Measurements from ENCODE around the gene AFP. TPM values are rescaled to one million over a fixed set of nuclear protein-coding genes. Genes with fewer than 3 reads are reported as not detected.

The AFP gene
- total RNA-seq, 2 experiments from 2014 or later, result not detected

- Histone ChIP-seq H4K20me1 (ENCODE audit: insufficient read depth, low read length) (no peaks in the 10 kb centered on the region), H3K4me1 (ENCODE audit: insufficient read depth, low read length, poor library complexity, severe bottlenecking) (no peaks in the 10 kb centered on the region), H3K4me2 (ENCODE audit: low read length) (no peak overlapping the region), H3K9me3 (ENCODE audit: low read length) (no peaks in the 10 kb centered on the region), H2AFZ (ENCODE audit: low read length) (no peak overlapping the region), H3K4me3 (ENCODE audit: low read depth, low read length, poor library complexity, severe bottlenecking) (no peak overlapping the region), H3K27ac (ENCODE audit: low read depth, low read length, poor library complexity, severe bottlenecking) (no peak overlapping the region), H3K9me2 (ENCODE audit: insufficient read depth, low read length) (no peaks in the 10 kb centered on the region), H3K79me2 (ENCODE audit: insufficient read depth, low read depth, low read length) (no peaks in the 10 kb centered on the region), H3K36me3 (ENCODE audit: insufficient read depth, low read length) (no peaks in the 10 kb centered on the region)
- DNase-seq (ENCODE audit: low spot score), result no peak
- CTCF ChIA-PET (ENCODE audit: unreplicated experiment), result no interaction called here
- intact Hi-C loops (cut with micrococcal nuclease; ENCODE audit: unreplicated experiment), result no loop called here
- TF ChIP-seq EZH2phosphoT487 (IDR thresholded peaks at IDR 0.05; ENCODE audit: borderline replicate concordance, low read depth, low read length) (no peak), CTCF (conservative IDR thresholded peaks at IDR 0.05; ENCODE audit: low read length) (no peak)
- POLR2A ChIA-PET, result interaction anchor here (0.7 kb wide), 1 partner anchor 656 kb away, joined by 3 read pairs; no protein-coding TSS in a partner anchor
- no TSS peak for BruUV-seq (replicated peaks)
These were observed 51.2 kb downstream of the AFP start for GRCh38 chr4:73487233-73487632.

GRCh38 chr4:73499996-73500765 is 64.2 kb downstream of the AFP start:
- CTCF ChIA-PET (ENCODE audit: unreplicated experiment), result interaction anchor here (1.3 kb wide), 1 partner anchor 54 kb away, joined by 3 read pairs; no protein-coding TSS in a partner anchor
- Histone ChIP-seq H3K4me3 (ENCODE audit: low read depth, low read length, poor library complexity, severe bottlenecking) (no peak overlapping the region), H3K9me3 (ENCODE audit: low read length) (no peaks in the 10 kb centered on the region), H3K36me3 (ENCODE audit: insufficient read depth, low read length) (no peaks in the 10 kb centered on the region), H3K9me2 (ENCODE audit: insufficient read depth, low read length) (no peaks in the 10 kb centered on the region), H2AFZ (ENCODE audit: low read length) (peak overlapping the region; percentile 45; the same call in 1 of the 2 replicates), H3K4me1 (ENCODE audit: insufficient read depth, low read length, poor library complexity, severe bottlenecking) (peaks cover 7% of the 10 kb centered on the region), H3K27ac (ENCODE audit: low read depth, low read length, poor library complexity, severe bottlenecking) (no peak overlapping the region), H3K79me2 (ENCODE audit: insufficient read depth, low read depth, low read length) (no peaks in the 10 kb centered on the region), H4K20me1 (ENCODE audit: insufficient read depth, low read length) (no peaks in the 10 kb centered on the region), H3K4me2 (ENCODE audit: low read length) (no peak overlapping the region)
- POLR2A ChIA-PET, result interaction anchor here (0.7 to 1.6 kb wide), 2 partner anchors 12 to 28 kb away, joined by 3 read pairs; no protein-coding TSS in a partner anchor
- no peak for DNase-seq (ENCODE audit: low spot score)
- TF ChIP-seq EZH2phosphoT487 (IDR thresholded peaks at IDR 0.05; ENCODE audit: borderline replicate concordance, low read depth, low read length), result no peak
- TF ChIP-seq CTCF (conservative IDR thresholded peaks at IDR 0.05; ENCODE audit: low read length), result no peak
- intact Hi-C loops (cut with micrococcal nuclease; ENCODE audit: unreplicated experiment), result no loop called here
- no TSS peak for BruUV-seq (replicated peaks)

- ChIA-PET POLR2A (no interaction called here), CTCF (ENCODE audit: unreplicated experiment) (no interaction called here)
- Histone ChIP-seq H2AFZ (ENCODE audit: low read length) (no peak overlapping the region), H4K20me1 (ENCODE audit: insufficient read depth, low read length) (no peaks in the 10 kb centered on the region), H3K79me2 (ENCODE audit: insufficient read depth, low read depth, low read length) (no peaks in the 10 kb centered on the region), H3K4me3 (ENCODE audit: low read depth, low read length, poor library complexity, severe bottlenecking) (no peak overlapping the region), H3K4me2 (ENCODE audit: low read length) (no peak overlapping the region), H3K4me1 (ENCODE audit: insufficient read depth, low read length, poor library complexity, severe bottlenecking) (peaks cover 15% of the 10 kb centered on the region), H3K36me3 (ENCODE audit: insufficient read depth, low read length) (no peaks in the 10 kb centered on the region), H3K27ac (ENCODE audit: low read depth, low read length, poor library complexity, severe bottlenecking) (no peak overlapping the region), H3K9me3 (ENCODE audit: low read length) (no peaks in the 10 kb centered on the region), H3K9me2 (ENCODE audit: insufficient read depth, low read length) (peaks cover 5% of the 10 kb centered on the region; the same call in 1 of the 2 replicates)
- no TSS peak for BruUV-seq (replicated peaks)
- intact Hi-C loops (cut with micrococcal nuclease; ENCODE audit: unreplicated experiment), result no loop called here
- TF ChIP-seq CTCF (conservative IDR thresholded peaks at IDR 0.05; ENCODE audit: low read length), result no peak
- TF ChIP-seq EZH2phosphoT487 (IDR thresholded peaks at IDR 0.05; ENCODE audit: borderline replicate concordance, low read depth, low read length), result no peak
- DNase-seq (ENCODE audit: low spot score), result no peak
These were observed 65.7 kb downstream of the AFP start for GRCh38 chr4:73501664-73502265.

Measured in OCI-LY7 (cell line).